Dermis blood vessel endothelial cell (primary cell): ENCODE measurements around the gene SPC24. TPM values are rescaled to one million over a fixed set of nuclear protein-coding genes. Genes with fewer than 3 reads are reported as not detected.

Experiments
- DNase-seq: peaks from one replicate; pipeline ENCODE4 v3.0.0; 2010
- total RNA-seq: library from RNA; depleted of rRNA; stranded (reverse); fragments of >200 nt; gene quantifications from 2 replicates; pipeline ENCODE4 v1.2.3, GENCODE V29; 2014

Gene SPC24, protein sequence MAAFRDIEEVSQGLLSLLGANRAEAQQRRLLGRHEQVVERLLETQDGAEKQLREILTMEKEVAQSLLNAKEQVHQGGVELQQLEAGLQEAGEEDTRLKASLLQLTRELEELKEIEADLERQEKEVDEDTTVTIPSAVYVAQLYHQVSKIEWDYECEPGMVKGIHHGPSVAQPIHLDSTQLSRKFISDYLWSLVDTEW
- total RNA-seq, result 23.1 and 88.9 TPM in 2 replicates

DNA sequence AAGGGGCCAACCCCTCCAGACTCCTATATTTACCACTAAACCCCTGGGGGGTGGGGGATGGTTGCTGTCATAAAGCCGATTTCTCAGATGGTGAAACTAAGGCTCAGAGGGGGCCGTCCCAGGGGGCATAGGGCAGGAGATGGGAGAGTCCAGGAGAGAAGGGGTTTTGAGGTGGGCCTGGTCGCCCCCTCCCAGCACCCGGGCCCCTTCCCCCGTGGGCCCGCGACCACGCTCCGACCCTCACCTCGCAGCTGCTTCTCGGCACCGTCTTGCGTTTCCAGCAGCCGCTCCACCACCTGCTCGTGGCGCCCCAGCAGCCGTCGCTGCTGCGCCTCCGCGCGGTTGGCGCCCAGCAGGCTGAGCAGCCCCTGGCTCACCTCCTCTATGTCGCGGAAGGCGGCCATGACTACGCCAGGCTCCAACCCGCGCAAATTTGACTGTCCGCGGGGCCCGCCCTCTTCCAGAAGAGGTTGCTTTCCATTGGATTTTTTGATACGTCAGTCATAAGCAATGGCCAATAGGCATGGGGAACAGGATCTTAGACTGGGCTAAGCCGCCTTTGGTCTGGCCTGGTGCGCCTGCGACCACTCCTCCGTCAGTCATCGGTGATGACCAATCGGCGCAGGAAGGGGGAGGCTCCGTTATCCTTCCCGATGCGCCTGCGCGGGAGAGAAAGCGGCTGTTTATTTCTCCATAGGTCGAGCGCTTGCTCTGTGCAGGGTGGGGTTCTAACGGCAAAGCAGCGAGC lies at the start of gene SPC24:
SPC24 (minus strand) TSS at position 410 of the 748 bp plus-strand sequence; CDS start at position 404, 6 bp downstream.
- peak; percentile 99 for DNase-seq

DNA sequence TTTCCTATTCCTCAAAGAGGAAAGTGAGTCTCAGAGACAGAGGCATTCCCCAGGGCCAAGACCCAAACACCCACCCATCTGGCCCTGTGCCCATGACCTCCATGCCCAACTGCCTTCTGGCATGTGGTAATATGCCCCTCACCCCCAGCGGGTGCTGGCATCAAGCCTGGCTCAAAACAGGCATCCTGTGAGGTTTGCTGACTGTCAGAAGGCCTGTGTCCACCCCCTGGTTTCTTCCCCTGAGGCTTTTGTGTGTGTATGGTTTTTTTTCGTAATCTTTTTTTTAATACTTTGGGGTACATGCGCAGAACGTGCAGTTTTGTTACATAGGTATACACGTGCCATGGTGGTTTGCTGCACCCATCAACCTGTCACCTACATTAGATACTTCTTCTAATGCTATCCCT lies 49.4 kb upstream of the SPC24 start:
- no peak for DNase-seq

DNA sequence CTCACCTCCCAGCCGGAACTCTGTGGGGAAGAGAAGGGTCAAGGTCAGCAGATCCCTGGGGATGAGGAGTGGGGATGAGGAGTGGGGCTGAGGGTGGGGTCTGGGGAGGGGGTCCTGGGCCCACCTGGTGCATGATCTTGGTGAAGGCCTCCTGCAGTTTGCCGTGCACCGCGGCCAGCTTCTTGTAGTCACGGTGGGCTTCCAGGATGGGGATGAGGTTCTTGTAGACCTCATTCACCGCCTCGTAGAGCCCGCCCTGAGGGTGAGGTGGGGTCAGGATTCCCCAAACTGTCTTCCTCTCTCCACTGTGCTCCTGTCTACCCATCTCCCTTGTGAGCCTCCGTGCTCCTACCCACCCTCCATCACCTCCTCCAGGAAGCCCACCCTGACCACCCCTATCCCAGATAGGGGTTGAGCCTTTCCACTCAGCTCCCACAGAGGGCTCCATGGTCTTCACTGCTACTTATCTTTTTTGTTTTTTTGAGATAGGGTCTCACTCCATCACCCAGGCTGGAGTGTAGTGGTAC lies 48.6 kb upstream of the SPC24 start:
- DNase-seq, result no peak

DNA sequence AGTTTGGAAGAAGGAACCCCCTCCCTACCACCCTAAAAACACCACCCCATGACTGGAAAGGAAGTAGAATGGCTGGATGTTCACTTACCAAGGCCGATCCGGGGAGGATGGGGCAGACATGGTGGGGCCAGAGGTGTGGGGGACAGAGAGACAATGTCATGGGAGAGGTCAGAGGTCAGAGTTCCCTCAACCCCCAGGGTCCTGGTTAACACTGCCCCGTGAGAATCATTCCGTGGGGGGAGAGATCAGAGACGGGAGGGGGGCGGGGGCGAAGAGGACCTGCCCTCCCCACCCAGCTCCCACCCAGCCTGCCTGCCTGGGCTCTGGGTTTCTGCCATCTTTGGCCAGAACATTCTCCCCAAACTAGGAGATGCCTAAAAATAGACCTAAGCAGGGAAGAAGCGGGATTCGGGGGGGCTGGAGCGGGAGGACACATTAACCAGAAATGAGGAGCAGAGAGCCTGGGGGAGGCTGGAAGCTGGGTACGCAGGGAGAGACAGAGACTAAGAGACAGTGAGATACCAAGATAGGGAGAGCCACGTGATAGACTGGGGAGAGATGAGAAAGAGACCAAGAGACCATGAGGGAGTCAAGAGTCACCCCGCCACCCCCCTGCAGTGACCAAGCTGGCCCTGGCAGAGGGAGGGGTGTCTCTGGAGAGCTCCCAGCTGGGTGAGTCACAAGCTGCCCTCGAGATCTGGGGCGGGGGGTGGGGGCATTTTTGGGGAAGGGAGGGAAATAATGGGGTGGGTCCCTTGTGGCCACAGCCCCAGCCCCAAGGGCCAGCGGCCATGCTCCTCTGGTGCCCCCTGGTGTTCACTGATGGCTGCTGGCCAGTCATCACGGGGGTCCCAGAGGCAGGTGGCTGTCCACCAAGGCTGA lies 47.9 kb upstream of the SPC24 start:
- peak; percentile 75 for DNase-seq

DNA sequence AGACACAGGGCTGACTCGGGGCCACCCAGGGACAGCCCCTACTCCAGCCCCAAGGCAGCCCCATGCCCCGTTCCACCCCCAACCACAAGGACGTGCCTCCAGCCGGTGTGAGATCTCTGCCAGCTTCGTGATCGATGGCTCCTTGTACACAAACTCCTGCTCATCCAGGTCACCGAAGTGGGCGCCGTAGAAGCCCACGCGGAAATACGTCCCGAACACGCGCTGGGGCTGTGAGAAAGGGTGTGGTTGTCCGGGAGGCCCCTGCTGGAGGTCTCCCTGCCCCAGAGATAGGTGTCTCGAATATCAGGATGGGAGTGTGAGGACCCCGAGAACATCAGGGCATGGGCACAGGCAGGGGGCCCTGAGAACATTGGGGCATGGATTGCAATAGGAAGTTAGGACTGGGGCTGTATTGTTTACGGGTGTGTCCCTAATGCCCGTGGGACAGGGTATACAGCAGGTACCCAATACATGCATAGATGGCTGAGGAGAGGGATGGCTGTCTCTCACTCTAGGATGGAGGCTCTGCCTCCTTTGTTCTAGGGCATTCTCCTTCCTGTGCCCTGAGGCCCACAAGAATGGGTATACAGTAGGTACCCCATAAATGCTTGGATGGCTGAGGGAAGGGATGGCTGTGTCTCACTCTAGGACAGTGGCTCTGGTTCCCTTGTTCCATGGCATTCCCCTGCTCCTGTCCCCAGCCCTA lies 47.1 kb upstream of the SPC24 start:
- DNase-seq, result no peak

DNA sequence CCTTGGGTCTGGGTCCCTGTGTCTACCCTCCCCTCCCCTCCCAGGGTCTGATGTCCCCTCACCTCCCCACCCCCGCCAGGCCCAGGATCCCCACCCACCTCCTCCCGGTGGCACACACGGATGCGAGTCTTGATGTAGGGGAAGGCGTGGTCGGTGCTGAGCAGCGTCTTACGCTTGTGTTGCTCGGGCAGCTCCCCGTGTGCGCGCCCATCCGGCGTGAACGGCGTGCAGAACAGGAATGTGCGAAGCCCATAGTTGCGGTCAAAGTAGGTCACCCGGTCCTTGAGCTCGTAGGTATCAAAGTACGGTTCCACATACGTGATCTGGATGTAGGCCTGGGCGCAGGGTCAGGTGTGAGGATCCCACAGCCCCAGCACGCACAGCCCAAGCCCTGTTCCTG lies 46.2 kb upstream of the SPC24 start:
- no peak for DNase-seq

DNA sequence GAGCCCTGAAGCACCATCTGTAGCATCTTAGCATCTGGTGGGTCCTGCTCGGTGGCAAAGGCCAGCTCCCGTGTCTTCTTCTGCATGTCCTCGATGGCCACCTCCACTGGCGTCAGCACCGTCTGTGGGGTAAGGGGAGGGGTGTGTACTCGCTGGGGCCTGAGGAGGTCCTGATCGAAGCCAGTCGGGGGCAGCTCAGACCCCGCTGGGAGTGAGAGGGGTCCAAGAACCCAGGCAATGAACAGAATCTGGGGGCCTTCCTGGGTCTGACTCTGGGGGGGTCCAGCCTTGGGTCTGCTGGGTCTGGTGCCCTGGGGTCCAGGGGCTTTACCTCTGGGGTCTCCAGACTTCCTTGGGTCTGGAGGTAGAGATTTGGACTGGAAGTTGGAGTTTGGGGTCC lies 45.3 kb upstream of the SPC24 start:
- DNase-seq, result no peak

DNA sequence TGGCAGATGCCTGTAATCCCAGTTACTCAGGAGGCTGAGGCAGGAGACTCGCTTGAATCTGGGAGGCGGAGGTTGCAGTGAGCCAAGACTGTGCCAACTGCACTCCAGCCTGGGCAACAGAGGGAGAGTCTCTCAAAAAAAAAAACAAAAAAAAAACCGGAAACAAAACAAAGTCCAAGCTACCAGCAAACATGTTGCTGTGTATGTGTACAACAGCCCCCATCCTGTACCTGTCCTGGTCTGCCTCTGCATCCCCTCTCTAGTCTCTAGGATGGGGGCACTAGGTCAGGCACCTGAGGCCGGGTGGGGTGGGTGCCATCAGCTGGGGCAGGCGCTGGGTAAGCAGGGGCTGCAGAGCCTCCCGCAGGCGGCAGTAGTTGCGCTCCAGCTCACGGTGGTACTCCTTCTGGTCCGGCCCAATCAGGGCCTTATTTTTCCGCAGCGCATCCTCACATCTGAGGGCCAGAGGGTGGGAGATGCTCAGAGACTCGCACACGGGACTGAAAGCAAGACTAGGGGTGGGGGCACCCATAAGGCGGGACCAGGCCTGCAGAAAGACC lies 44.5 kb upstream of the SPC24 start:
- DNase-seq, result no peak

DNA sequence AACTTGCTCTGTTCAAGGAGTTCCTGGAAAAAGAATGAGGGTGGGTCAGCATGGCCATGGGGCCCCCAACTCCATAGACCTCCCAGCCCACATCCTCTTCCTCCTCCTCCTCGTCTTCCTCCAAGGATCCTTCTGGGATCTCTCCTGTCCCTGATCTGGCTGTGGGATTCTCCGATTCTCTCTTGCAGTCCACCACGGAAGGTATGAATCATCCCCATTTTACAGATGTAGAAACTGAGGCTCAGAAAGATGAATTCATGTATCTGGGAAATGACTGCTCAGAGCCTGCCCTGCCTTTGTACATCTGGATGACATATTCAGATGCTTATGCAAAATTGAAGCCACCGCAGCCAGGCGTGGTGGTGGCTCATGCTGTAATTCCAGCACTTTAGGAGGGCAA lies 43.9 kb upstream of the SPC24 start:
- DNase-seq, result no peak

DNA sequence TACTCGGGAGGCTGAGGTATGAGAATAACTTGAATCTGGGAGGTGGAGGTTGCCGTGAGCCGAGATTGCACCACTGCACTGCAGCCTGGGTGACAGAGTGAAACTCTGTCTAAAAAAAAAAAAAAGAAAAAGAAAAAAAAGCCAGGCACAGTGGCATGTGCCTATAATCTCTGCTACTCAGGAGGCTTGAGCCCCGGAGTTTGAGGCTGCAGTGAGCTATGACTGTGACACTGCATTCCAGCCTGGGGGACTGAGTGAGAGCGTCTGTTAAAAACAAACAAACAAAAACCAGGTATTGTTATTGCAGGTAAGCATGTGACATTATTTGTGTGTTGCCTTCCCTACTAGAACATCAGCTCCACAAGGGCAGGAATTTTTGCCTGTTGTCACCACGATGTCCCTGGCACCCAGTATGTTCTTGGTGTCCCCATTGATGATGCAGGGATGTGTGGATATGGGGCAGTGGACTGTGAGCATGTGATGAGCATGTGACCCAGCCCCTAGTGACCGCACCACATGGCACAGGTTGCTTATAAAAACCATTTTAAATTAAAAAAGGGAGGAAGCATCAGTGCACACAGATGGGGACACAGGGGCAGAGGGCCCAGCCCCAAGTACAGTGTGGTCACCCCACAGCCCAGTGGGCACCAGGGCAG lies 43.3 kb upstream of the SPC24 start:
- DNase-seq, result no peak

DNA sequence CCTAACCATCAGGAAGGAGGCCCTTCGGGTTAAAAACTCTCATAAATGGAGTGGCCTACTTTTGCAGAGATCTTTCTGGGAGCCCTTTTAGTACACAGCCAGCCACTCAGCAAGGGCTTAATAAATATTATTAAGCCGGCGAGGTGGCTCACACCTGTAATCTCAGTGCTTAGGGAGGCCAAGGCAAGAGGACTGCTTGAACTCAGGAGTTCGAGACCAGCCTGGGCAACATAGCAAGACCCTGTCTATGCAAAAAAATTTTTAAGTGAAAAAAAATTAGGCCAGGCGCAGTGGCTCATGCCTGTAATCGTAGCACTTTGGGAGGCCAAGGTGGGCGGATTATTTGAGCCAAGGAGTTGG lies 42.6 kb upstream of the SPC24 start:
- no peak for DNase-seq

DNA sequence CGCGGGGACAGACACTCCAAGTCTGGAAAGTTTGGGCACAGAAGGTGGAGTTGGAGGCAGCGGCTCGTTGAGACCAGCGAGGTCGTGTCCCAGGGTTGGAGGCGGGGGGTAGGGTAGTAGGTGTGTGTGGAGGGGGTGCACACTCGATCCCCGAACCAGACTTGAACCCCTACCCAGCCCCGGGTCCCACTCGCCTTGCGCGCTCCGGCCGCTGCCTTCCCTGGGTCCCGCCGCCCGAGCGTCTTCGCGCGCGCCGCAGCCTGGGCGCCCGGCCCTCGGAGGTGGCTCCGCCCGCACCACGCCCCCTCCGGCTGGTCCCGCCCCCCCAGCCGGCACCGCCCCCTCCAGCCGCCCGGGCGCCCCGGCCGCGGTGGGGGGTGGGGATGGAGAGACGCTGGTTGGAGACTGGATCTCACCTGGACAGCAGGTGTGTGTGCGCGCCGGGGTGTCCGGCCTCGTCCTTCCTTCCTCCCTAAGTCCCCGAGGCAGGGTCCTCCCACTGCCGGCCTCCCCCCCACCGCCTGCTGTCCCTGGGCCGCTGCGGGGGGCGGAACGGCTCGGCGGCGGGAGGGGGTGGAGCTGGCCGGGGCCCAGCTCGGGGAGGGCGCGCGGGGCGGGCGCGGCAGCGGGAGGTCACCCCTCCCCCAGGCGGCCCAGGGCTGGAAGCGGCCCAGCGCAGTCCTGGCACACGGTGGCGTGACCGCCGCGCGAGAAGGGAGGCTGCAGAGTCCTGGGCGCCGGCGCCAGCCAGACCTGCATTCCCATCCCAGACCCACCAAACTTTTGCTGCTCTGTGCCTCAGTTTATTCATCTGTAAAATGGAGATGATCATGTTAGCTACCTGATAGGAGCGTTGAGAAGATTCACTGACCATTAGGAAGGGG lies 42.0 kb upstream of the SPC24 start, which contains the start of gene KANK2:
KANK2 (minus strand) TSS at position 255 of the 884 bp plus-strand sequence. CDS start 3,034 bp downstream, outside the sequence.
- peak; percentile 85 for DNase-seq

DNA sequence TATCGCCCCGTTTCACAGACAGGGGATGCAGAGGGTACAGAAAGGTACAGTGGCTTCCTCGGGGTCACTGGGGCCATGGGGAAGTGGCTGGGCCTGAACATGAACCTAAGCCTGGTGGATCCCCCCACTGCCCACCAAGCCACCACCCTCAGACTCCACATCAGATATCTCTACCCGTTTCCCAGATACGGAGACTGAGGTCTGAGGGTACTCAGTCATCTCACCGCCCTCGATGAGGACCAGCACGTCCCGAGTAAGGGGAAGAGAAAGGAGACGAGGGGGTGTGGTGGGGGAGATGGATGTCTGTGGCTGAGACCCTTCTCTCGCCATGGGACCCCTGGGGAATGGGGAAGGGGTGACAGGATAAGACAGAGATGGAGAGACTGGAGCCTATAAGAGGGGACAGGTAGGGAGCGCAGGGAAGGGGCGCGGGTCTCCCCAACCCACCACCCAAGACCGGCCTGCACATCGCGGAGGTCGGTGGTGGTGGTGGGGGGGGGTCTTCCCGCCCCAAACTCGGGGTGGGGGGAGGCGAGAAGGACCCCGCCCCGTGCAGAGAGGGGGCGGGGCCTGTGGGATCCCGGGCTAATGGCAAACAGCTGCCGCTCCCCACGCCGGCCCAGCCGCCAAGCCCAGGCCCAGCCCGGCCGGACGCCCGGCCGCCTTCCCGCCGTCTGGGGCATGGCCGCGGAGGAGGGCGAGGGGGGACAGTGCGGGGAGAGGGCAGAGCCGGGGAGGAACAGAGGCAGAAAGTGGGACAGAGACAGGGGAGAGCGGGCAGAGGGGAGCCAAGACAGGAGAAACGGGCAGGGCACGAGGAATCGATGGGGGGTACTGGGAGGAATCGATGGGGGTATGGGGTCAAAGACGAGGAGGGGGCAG lies 41.1 kb upstream of the SPC24 start:
- peak; percentile 59 for DNase-seq

DNA sequence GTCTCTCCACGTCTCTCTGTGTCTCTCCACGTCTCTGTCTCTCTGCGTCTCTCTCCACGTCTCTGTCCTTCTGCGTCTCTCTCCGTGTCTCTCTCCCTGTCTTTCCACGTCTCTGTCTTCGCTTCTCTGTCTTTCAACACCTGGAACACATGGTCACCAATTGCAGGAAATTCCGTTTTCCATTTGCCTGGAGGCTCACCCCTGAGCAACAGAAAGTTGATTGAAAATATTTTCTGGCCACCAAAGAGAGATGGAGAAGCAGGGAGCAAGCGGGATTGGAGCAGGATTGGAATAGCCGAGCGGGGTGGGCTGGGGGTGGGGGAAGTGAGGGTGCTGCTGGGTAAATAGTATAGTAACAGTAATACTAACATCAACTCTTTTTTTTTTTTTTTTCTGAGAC lies 40.1 kb upstream of the SPC24 start:
- no peak for DNase-seq

DNA sequence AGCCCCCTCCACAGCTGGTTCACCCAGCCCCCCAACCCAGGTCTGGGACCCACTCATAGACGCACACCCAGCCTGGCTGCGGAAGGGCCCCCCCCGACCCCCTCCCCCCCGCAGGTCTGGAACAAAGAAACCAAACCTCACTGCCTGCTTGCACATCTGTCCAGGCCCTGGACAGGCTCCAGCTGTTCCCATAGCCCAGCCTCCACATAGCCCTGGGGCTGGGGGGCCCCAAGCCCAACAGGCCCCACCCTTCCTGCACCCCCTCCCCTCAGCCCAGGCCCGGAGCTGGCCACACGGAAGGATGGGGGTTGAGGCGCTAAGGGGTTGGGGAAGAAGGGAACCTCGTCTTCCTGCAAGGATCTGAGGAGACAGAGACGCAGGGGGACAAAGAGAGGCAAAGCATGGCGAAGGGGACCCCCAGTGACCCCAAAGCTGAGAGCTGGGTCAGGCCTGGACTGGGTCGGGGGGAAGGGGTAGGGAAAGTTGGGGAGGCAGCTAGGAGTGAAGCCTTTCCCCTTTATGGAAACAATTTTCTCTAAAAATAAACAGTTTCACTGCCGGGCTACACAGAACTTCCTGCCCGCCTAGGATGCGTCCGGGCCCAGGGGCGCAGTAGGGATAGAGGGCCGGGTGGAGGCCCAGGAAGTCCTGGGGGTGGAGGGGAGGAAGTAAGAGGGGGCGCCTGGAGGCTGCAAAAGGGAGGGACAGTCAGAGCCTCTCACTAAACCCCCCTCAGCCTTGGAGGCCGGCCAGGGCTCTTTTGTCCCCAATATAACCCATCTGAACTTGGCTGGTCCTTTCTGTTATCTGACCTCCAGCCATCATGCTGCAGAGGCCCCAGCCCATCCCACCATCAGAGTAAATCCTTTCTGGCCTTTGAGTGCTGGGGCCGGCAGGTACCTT lies 39.3 kb upstream of the SPC24 start:
- no peak for DNase-seq

DNA sequence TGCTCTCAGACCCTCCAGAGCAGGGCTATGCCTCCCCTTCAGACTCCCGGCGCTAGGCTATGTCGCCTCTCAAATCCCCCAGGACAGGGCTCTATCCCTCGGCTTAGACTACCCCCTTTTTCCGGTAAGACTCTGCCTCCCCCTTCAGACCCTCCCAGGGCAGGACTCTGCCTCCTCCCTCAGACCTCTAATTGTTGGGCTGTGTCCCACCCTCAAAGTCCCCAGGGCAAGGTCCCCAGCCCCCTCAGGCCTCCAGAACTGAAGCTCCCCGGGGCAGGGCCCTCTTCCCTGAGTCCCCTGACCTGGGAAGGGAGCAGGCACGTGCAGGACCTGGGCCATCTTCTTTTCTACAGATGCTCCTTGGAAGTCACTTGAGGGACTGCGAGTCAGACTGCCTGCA lies 38.6 kb upstream of the SPC24 start:
- no peak for DNase-seq

DNA sequence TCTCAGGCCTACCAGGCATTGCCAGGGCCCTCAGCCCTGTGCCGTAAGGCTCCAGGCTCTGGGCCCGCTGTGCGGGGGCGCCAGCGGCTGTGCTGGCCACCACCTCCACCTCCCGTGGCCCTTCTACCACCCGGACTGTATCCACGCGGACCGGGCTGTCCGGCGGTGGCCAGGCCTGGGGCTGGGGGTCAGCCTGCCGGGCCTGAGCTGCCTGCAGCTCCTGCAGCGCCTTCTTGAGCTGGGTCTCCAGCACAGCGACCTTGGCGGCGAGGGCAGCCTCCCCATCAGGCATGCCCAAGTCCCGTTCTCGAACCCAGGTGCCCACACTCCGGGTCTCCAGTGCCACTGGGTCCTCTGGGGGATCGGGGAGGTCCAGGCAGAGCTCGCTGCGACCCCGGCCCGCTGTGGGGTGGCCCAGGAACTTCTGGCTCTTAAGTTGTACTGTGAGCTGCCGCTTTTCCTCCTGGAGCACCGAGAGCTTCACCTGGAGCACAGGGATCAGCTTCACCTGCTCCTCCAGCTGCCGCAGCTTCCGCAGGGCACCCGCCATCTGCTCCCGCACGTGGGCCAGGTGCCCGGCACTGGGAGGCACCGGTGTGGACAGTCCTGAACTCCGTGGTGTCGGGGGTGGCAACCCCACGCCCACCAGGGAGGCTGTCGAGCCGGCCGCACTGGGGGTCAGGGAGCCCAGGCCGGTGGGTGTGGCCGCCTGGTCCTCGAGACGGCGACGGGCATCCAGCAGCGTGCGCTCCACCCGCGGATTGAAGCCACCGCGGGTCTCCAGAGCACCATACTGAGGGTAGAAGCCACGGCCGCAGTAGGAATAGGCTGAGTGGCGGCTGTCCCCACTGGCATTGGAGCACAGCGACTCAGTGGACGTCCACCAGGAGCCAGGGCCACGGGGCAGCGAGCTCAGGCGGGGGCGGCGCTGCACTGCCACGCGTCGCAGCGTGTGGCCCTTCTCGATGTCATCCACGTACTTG lies 37.7 kb upstream of the SPC24 start:
- no peak for DNase-seq
